SU-DHL-6 (cell line): ENCODE results near the gene TRIM61.

ENCODE experiments used
- CTCF ChIP-seq: fragments of 200-600 bp; sonication (generic); IDR thresholded peaks from one replicate; pipeline ENCODE4 v1.5.1; 2017; ENCODE audit warnings: antibody characterized with exemption, mild to moderate bottlenecking, low read length, moderate library complexity; ENCODE audit not compliant: insufficient read depth, poor library complexity, severe bottlenecking
- EZH2phosphoT487 ChIP-seq: fragments of 200-600 bp; sonication (generic), shearing (Covaris generic); conservative IDR thresholded peaks from 2 replicates; pipeline ENCODE4 v1.6.1; 2018; ENCODE audit warnings: mild to moderate bottlenecking, antibody characterized with exemption, low read length, moderate library complexity, mixed read lengths

- no peak for TF ChIP-seq CTCF
- no peak for TF ChIP-seq EZH2phosphoT487
Observed at GRCh38 chr4:165009493-165010227, 32.2 kb upstream of the TRIM61 start.
